ENCODE measurements around the gene ATF3. TPM values are rescaled to one million over a fixed set of nuclear protein-coding genes. Genes with fewer than 3 reads are reported as not detected.

Gene ATF3
- total RNA-seq, 1 experiment from 2014 or later: 43.2 TPM

DNA sequence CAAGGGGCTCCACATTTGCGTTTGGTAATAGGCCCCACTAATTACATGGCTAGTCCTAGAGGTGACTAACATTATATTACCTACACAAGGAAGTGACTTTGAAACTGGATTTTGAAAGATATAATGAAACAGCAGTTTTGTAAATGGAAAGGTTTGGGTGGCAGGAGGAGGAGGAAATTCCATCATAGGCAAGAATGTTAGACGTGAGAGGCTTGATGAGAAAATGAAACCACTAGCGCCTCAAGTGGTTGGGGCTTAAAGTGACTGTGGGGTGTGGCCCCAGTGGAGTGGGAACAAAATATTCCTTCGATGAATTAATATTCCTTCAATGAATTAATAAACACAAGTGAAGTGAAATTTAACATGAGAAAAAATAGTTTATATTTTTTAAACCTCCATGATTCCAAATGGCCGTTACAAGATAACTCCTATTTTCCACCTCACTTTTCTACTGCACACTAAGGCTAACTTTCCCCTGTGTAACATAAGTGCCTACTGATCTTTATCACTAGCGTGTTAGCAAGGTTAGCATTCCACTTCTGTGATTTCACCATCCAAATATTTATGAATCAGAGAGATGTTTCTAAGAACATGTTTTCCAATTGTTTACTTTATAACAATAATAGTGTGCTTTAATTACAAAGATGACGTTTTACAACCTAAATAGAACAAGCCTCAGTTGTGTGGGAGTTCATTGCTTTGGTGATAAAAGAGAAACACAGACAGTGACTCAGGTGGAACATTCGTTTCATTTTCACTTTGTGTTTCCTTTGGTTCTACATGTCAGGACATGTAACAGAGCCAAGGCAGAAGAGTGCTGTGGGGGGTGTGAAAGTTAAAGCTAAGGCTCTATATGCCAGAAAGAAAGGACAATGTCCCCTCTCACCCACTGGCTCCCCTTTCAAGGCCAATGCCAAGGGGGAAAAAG is 12.5 kb upstream of the ATF3 start:
- peak overlapping the region; percentile 72 for H3K27ac ChIP-seq (ENCODE audit: low read depth, low read length)
- ChIA-PET CTCF (interaction anchor here (0.7 to 1.9 kb wide), 6 partner anchors 12 to 126 kb away, joined by 3 to 10 read pairs (median 4); partner anchors contain the start of gene ATF3), RAD21 (ENCODE audit: low non-redundant PET in 1 of 2, low total read pairs in 2 of 2, uncharacterized antibody in 2 of 2, unreplicated experiment in 2 of 2) (interaction anchor here in 1 of 2 experiments (0.7 to 1.0 kb wide), 2 partner anchors 12 to 119 kb away, joined by 4 read pairs; partner anchors contain the start of gene ATF3), POLR2A (interaction anchor here (1.1 to 4.8 kb wide), 2 partner anchors 12 to 119 kb away, joined by 4 to 45 read pairs; partner anchors contain the start of gene ATF3)
- no peaks in the 10 kb centered on the region for H3K36me3 ChIP-seq (ENCODE audit: control insufficient read depth in 1 of 2, insufficient read depth in 2 of 2, low read length in 2 of 2)
- no peaks in the 10 kb centered on the region for H3K79me2 ChIP-seq (ENCODE audit: insufficient read depth, low read length)
- BruUV-seq (replicated peaks): TSS peak; percentile 88
- peak overlapping the region; percentile 74 for H3K4me2 ChIP-seq (ENCODE audit: low read length)
- intact Hi-C loops (cut with micrococcal nuclease): loop anchor here (1.0 kb wide), 1 partner anchor 119 kb away; no protein-coding TSS in a partner anchor
- H4K20me1 ChIP-seq (ENCODE audit: insufficient read depth): no peaks in the 10 kb centered on the region
- H2AFZ ChIP-seq (ENCODE audit: low read depth, low read length, poor library complexity, severe bottlenecking): peak overlapping the region; percentile 91
- no peaks in the 10 kb centered on the region for H3K9me3 ChIP-seq (ENCODE audit: control insufficient read depth in 1 of 2, insufficient read depth in 1 of 2, low read depth in 1 of 2, low read length in 2 of 2)
- no peaks in the 10 kb centered on the region for H3K27me3 ChIP-seq (ENCODE audit: insufficient read depth, low read length)
- H3K9me2 ChIP-seq (ENCODE audit: insufficient read depth): no peaks in the 10 kb centered on the region
- ATAC-seq (peak; percentile 82), DNase-seq (ENCODE audit: low read depth, low spot score) (peak; percentile 68)
- H3K9ac ChIP-seq (ENCODE audit: low read length): peak overlapping the region; percentile 55
- H3K4me1 ChIP-seq (ENCODE audit: control insufficient read depth in 1 of 2, insufficient read depth in 2 of 2, low read length in 2 of 2): peaks cover 18 to 44% of the 10 kb centered on the region in 2 experiments
- peak overlapping the region in 1 of 2 experiments; percentile 36; a peak in 3 of 4 replicates for H3K4me3 ChIP-seq (replicated peaks in 1 of 2; ENCODE audit: low read depth in 1 of 2, low read length in 2 of 2)
- TF ChIP-seq EGR1 (IDR thresholded peaks at IDR 0.05; ENCODE audit: low read depth) (peak; percentile 58; the same call in 1 of the 2 replicates), FOSL1 (IDR thresholded peaks at IDR 0.05; ENCODE audit: low read depth) (peak; percentile 74), JUND (IDR thresholded peaks at IDR 0.05) (peak; percentile 77), POLR2AphosphoS5 (IDR thresholded peaks at IDR 0.05; ENCODE audit: low read depth, low read length) (no peak), SRF (IDR thresholded peaks at IDR 0.05; ENCODE audit: low read depth) (peak; percentile 36; the same call in 1 of the 2 replicates), ELF1 (IDR thresholded peaks at IDR 0.05; ENCODE audit: borderline replicate concordance, low read depth) (no peak; the same call in 1 of the 2 replicates), SIN3A (IDR thresholded peaks at IDR 0.05; ENCODE audit: low read depth) (peak; percentile 52; the same call in 1 of the 2 replicates), ZNF274 (IDR thresholded peaks at IDR 0.05; ENCODE audit: low read depth, low read length) (no peak), POLR2A (IDR thresholded peaks at IDR 0.05; ENCODE audit: borderline replicate concordance, extremely low read depth, insufficient read depth, insufficient read length) (no peak), ZFX (IDR thresholded peaks at IDR 0.05) (no peak), YY1 (IDR thresholded peaks at IDR 0.05; ENCODE audit: extremely low read depth, insufficient replicate concordance, low read depth, low read length) (no peak), EZH2phosphoT487 (IDR thresholded peaks at IDR 0.05; ENCODE audit: borderline replicate concordance) (no peak), CEBPB (IDR thresholded peaks at IDR 0.05; ENCODE audit: low read depth) (peak; percentile 58), TCF7L2 (IDR thresholded peaks at IDR 0.05; ENCODE audit: borderline replicate concordance, extremely low read depth, insufficient read depth, insufficient read length) (no peak), RAD21 (IDR thresholded peaks at IDR 0.05; ENCODE audit: low read depth) (peak; percentile 67), EZH2 (IDR thresholded peaks at IDR 0.05) (no peak)
- TF ChIP-seq, protein P1, sequence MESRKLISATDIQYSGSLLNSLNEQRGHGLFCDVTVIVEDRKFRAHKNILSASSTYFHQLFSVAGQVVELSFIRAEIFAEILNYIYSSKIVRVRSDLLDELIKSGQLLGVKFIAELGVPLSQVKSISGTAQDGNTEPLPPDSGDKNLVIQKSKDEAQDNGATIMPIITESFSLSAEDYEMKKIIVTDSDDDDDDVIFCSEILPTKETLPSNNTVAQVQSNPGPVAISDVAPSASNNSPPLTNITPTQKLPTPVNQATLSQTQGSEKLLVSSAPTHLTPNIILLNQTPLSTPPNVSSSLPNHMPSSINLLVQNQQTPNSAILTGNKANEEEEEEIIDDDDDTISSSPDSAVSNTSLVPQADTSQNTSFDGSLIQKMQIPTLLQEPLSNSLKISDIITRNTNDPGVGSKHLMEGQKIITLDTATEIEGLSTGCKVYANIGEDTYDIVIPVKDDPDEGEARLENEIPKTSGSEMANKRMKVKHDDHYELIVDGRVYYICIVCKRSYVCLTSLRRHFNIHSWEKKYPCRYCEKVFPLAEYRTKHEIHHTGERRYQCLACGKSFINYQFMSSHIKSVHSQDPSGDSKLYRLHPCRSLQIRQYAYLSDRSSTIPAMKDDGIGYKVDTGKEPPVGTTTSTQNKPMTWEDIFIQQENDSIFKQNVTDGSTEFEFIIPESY (IDR thresholded peaks at IDR 0.05; ENCODE audit: extremely low read depth, insufficient replicate concordance, low read length): no peak
- TF ChIP-seq, protein P2, sequence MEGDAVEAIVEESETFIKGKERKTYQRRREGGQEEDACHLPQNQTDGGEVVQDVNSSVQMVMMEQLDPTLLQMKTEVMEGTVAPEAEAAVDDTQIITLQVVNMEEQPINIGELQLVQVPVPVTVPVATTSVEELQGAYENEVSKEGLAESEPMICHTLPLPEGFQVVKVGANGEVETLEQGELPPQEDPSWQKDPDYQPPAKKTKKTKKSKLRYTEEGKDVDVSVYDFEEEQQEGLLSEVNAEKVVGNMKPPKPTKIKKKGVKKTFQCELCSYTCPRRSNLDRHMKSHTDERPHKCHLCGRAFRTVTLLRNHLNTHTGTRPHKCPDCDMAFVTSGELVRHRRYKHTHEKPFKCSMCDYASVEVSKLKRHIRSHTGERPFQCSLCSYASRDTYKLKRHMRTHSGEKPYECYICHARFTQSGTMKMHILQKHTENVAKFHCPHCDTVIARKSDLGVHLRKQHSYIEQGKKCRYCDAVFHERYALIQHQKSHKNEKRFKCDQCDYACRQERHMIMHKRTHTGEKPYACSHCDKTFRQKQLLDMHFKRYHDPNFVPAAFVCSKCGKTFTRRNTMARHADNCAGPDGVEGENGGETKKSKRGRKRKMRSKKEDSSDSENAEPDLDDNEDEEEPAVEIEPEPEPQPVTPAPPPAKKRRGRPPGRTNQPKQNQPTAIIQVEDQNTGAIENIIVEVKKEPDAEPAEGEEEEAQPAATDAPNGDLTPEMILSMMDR (IDR thresholded peaks at IDR 0.05 in 2 of 3, conservative IDR thresholded peaks at IDR 0.05 in 1 of 3; ENCODE audit: borderline replicate concordance in 1 of 3, insufficient read depth in 1 of 3, low read depth in 2 of 3, low read length in 2 of 3): peak; percentile 50 to 86 (median 84); a peak in 5 of 6 replicates
- TF ChIP-seq, protein P3, sequence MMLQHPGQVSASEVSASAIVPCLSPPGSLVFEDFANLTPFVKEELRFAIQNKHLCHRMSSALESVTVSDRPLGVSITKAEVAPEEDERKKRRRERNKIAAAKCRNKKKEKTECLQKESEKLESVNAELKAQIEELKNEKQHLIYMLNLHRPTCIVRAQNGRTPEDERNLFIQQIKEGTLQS (IDR thresholded peaks at IDR 0.05): peak; percentile 65; the same call in 1 of the 2 replicates
- TF ChIP-seq, protein P4, sequence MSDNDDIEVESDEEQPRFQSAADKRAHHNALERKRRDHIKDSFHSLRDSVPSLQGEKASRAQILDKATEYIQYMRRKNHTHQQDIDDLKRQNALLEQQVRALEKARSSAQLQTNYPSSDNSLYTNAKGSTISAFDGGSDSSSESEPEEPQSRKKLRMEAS (IDR thresholded peaks at IDR 0.05): no peak
